ENCODE results near the gene LCN15. TPM values are rescaled to one million over a fixed set of nuclear protein-coding genes. Genes with fewer than 3 reads are reported as not detected.
"Not testable (repeated sequence)": the region's sequence is repeated elsewhere in the genome, so short reads cannot be mapped to it uniquely, and the experiment has no call there.

The LCN15 gene
- total RNA-seq, 1 experiment from 2014 or later, result not detected

GRCh38 chr9:136794281-136794999 lies 30.1 kb upstream of the LCN15 start:
- DNase-seq (ENCODE audit: extremely low read depth, low read depth), result no peak

DNA sequence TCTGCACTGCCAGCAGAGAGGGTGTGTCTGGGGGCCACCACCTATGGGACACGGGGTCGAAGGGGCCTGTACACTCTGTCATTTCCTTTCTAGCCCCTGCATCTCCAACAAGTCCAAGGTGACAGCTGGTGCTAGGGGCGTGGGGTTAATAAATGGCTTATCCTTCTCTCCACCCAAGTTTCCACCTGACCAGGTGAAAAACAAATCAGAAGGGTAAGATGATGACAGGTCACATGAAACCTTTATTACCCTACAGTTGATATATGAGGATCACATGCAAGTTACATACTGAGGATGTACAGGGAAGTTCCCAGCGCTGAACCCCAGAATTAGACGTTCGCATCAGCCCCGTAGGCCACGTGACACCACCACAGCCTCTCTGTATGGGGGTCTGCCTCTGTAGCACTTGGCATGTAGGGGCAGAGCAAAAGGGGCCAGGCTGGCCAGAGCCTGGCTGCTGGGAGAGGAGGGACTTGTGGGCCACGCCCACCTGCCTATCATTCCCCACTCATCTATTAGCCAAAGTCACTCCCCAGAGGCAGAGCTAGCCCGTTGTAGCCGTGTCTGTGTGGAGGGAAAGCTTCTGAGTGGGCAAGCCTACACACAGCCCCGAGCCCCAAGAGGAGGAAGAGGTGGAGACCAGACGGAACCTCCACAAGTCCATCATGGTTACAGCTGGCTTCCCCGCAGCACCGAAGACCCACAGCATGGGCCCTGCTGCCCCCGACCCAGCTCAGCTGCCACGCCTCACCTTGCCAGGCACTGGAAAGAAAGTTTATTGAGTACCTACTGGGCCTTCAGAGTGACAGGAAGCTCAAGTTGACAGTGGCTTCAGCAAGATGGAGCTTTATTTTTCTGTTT lies 29.0 kb upstream of the LCN15 start:
- DNase-seq (ENCODE audit: extremely low read depth, low read depth), result no peak

- DNase-seq (ENCODE audit: extremely low read depth, low read depth), result no peak
Observed at GRCh38 chr9:136792321-136793085, 28.2 kb upstream of the LCN15 start.

- DNase-seq (ENCODE audit: extremely low read depth, low read depth), result no peak
Observed at GRCh38 chr9:136791516-136792276, 27.4 kb upstream of the LCN15 start.

DNA sequence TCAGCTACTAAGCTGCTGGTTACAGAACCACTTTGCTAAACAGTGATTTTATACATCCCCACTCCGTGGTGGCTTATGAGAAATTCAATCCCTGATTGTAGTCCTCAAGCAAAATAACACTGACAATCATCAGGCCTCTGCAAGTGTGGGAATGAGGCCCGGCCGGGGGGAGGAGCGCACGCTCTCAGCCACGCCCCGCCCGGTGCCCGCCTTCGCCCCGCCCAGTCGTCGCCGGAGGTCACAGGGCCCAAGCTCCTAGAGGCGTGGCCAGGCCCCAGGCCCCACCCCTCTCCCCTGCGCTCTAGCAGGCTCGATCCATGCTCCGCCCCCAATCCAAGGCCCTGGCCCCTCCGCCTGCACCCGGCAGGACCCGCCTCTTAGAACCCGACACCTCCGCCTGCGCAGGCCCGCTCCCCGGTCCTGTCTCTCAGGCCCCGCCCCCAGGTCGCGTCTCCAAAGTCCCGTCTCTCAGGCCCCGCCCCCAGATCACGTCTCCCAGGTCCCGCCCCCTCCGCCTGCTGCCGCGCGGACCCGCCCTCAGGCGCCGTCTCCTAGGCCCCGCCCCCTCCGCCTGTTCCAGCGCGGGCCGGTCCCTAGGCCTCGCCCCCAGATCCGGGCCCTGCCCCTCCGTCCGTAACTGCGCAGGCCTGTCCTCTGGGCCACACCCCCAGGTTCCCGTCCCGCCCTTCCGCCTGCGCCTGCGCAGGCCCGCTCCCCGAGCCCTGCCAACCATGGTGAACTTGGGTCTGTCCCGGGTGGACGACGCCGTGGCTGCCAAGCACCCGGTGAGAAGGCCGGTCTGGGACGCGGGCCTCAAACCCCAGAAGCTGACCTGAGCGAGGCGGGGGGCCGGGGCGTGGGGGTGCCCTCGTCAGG lies 26.6 kb upstream of the LCN15 start, which contains the start of gene TMEM141:
TMEM141 (plus strand) TSS at position 705 of the 876 bp plus-strand sequence; CDS start at position 732, 27 bp downstream.
- peak; percentile 99 for DNase-seq (ENCODE audit: extremely low read depth, low read depth)

DNA sequence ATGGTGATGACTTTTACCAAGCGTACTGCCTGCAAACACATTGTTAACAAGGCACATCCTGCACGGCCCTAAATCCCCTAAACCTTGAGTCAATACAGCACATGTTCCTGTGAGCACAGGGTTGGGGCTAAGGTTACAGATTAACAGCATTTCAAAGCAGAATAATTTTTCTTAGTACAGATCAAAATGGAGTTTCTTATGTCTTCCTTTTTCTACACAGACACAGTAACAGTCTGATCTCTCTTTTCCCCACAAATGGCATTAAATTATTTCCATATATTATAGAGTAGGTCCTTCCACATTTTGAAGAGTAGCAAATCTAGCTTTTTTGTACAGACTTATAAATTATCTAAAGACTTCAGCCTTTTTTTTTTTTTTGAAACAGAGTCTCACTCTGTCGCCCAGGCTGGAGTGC lies 25.2 kb upstream of the LCN15 start:
- no peak for DNase-seq (ENCODE audit: extremely low read depth, low read depth)

DNA sequence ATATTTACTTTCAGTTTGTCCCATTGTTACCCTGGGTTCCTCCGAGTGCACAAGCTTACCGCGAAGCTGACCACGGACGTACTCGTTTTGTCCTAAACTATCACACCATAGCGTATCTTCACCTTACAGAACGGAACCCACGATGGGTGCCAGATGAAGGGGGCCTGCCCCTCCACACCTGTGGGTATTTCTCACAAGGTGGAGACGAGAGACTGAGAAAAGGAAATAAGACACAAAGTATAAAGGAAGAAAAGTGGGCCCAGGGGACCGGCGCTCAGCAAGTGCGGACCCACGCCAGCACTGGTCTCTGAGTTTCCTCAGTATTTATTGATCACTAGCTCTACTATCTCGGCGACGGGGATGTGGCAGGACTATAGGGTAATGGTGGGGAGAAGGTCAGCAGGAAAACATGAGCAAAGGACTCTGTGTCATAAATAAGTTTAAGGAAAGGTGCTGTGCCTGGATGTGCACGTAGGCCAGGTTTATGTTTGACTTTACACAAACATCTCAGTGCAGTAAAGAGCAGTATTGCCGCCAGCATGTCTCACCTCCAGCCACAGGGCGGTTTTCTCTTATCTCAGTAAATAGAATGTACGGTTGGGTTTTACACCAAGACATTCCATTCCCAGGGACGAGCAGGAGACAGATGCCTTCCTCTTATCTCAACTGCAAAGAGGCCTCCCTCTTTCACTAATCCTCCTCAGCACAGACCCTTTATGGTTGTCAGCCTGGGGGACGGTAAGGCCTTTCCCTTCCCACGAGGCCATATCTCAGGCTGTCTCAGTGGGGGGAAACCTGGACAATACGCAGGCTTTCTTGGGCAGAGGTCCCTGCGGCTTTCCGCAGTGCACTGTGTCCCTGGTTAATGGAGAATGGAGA lies 24.6 kb upstream of the LCN15 start:
- not testable (repeated sequence) for DNase-seq (ENCODE audit: extremely low read depth, low read depth)

- DNase-seq (ENCODE audit: extremely low read depth, low read depth), result peak; percentile 69
Observed at GRCh38 chr9:136787690-136788400, 23.5 kb upstream of the LCN15 start.

- DNase-seq (ENCODE audit: extremely low read depth, low read depth), result not testable (repeated sequence)
Observed at GRCh38 chr9:136786983-136787382, 22.7 kb upstream of the LCN15 start.

DNA sequence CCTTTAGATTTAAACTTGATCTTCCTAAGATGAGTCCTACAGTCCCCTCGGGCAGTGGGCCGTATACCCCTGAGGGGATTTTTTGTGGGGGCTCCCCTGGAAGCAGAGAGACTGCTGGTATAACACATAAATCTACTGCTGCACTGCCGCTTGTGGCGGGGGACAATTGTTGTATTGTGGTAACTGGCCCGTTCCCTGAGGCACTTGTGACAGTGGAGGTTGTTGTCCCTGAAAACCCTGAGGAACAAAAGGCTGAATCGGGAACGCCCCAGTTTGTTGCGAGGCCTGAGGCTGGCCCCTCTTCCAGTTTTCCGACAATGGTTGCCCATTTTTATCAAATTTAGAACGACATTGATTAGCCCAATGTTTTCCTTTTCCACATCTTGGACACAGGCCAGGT lies 22.1 kb upstream of the LCN15 start:
- DNase-seq (ENCODE audit: extremely low read depth, low read depth), result no peak

DNA sequence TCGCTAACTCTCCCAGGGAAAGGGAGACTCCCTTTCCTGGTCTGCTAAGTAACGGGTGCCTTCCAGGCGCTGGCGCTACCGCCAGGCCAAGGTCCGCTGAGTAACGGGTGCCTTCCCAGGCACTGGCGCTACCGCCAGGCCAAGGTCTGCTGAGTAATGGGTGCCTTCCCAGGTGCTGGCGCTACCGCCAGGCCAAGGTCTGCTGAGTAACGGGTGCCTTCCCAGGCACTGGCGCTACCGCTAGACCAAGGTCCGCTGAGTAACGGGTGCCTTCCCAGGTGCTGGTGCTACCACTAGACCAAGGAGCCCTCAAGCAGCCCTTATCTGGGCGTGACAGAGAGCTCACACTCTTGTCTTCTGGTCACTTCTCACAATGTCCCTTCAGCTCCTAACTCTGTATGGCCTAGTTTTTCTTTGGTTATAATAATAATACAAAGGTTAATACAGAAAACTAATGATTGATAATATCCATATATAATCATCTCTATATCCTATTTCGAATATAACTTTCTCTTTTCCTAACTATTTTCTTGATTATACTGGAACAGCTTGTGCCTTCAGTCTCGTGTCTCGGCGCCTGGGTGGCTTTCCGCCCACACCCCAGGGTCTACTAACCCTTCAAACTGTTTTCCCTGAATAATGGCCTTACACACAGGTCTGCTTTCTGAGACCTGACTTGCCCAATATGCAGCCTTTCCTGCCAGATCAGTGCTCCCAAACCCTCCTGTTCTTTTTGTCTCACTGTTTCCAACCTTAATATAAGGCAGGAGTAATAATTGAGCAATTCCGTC lies 21.4 kb upstream of the LCN15 start:
- not testable (repeated sequence) for DNase-seq (ENCODE audit: extremely low read depth, low read depth)

DNA sequence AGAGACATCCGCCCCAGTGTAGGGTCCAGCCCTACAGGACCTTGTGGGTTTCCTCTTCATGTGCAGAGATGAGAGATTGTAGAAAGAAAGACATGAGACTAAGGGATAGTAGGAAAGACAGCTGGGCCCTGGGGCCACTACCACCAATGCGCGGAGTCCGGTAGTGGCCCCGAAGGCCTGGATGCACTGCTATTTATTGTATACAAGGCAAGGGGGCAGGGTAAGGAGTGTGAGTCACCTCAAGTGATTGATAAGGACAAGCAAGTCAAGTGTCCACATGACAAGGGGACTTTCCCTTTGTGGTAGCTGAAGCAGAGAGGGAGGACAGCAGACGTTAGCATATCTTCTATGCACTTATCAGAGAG lies 20.7 kb upstream of the LCN15 start:
- DNase-seq (ENCODE audit: extremely low read depth, low read depth), result no peak

DNA sequence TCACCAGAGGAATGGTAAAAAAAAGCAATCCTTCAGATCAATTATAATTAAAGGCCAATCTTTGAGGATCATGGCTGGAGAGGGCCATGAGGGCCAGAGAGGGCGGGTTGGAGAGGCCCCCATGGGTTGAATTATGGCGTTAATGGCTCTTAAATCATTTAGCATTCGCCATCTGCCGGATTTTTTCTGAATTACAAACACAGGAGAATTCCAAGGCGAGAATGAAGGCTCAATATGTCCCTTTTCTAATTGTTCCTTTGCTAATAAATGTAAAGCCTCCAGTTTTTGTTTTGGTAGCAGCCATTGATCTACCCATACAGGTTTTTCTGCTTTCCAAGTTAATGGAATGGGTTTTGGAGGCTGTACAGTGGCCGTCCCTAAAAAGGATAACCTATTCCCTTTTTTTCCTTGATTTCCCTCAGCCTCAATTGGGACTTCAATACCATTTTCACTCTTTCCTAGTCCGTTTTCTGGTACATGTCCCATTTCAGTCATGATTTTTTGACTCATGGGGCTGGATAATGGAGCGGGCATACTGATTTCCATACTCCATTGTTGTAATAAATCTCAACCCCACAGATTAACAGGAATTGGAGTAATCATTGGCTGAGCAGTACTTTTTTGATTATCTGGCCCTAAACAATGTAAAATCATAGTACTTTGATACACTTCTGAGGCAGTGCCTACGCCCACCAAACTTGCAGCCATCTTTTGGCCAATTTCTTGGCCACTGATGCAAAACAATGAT lies 20.1 kb upstream of the LCN15 start:
- no peak for DNase-seq (ENCODE audit: extremely low read depth, low read depth)

DNA sequence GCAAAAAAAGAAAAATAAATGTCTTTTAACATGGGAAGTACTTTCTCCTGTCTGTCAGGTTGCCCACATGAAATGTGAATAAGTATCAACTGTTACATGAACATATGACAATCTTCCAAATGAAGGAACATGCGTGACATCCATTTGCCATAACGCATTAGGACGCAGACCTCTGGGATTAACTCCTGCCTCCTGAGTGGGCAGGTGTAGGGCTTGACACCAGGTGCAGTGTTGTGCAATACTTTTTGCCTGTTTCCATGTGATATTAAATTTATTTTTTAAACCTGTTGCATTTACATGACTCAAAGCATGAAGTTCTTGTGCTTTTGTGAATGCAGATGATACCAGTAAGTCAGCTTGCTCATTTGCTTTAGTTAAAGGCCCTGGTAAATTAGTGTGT lies 18.1 kb upstream of the LCN15 start:
- no peak for DNase-seq (ENCODE audit: extremely low read depth, low read depth)

DNA sequence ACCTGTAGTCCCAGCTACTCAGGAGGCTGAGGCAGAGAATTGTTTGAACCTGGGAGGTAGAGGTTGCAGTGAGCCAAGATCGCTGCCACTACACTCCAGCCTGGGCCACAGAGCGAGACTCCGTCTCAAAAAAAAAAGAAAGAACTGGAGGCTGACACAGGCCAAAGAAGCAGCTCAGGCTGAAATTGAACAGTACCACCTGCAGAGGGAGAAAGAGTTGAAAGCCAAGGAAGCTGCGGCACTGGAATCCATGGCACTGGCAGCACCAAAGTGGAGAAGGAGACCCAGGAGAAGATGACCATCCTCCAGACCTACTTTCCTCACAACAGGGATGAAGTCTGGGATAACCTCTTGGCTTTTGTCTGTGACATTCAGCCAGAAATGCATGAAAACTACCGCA lies 15.5 kb upstream of the LCN15 start:
- no peak for DNase-seq (ENCODE audit: extremely low read depth, low read depth)

- no peak for DNase-seq (ENCODE audit: extremely low read depth, low read depth)
Observed at GRCh38 chr9:136777359-136777758, 13.0 kb upstream of the LCN15 start.
